OCI-LY1 (cell line): ENCODE measurements around the gene BICD1.

Source experiments
- H2AFZ ChIP-seq: fragments of 200-600 bp; sonication (generic), shearing (Covaris generic); 2 replicates; pipeline ENCODE4 v1.6.0; 2014; ENCODE audit warnings: antibody characterized with exemption, mild to moderate bottlenecking, low read length
- H3F3A ChIP-seq: fragments of 200-600 bp; sonication (generic), shearing (Covaris generic); 2 replicates; pipeline ENCODE4 v1.6.0; 2014; ENCODE audit warnings: mild to moderate bottlenecking, antibody characterized with exemption, low read length, moderate library complexity; ENCODE audit not compliant: insufficient read depth
- H3K27ac ChIP-seq: fragments of 200-600 bp; sonication (generic); 2 replicates; pipeline ENCODE4 v1.5.1; 2014; ENCODE audit warnings: low read length, mixed run types, mild to moderate bottlenecking, low read depth; ENCODE audit not compliant: poor library complexity, severe bottlenecking
- H3K27me3 ChIP-seq: fragments of 200-600 bp; sonication (generic); 2 replicates; pipeline ENCODE4 v1.6.0; 2014; ENCODE audit warnings: antibody characterized with exemption, mild to moderate bottlenecking, low read length, moderate library complexity; ENCODE audit not compliant: insufficient read depth
- H3K36me3 ChIP-seq: fragments of 200-600 bp; sonication (generic); 2 replicates; pipeline ENCODE4 v1.6.1; 2014; ENCODE audit warnings: mild to moderate bottlenecking, antibody characterized with exemption, low read length, moderate library complexity, mixed read lengths; ENCODE audit not compliant: insufficient read depth
- H3K4me1 ChIP-seq: fragments of 200-600 bp; sonication (generic); 2 replicates; pipeline ENCODE4 v1.5.1; 2014; ENCODE audit warnings: mild to moderate bottlenecking, low read length, moderate library complexity; ENCODE audit not compliant: insufficient read depth, severe bottlenecking
- H3K4me2 ChIP-seq: fragments of 200-600 bp; sonication (generic), shearing (Covaris generic); 2 replicates; pipeline ENCODE4 v1.6.1; 2014; ENCODE audit warnings: low read length
- H3K4me3 ChIP-seq: fragments of 200-600 bp; sonication (generic); 2 replicates; pipeline ENCODE4 v1.5.1; 2014; ENCODE audit warnings: low read length, low read depth, mild to moderate bottlenecking, mixed read lengths; ENCODE audit not compliant: poor library complexity, severe bottlenecking
- H3K79me2 ChIP-seq: fragments of 200-600 bp; shearing (Covaris generic); 2 replicates; pipeline ENCODE4 v1.6.1; 2016; ENCODE audit warnings: mixed run types, low read length, mixed read lengths; ENCODE audit not compliant: insufficient read depth
- H3K9ac ChIP-seq: fragments of 200-600 bp; sonication (generic), shearing (Covaris generic); 2 replicates; pipeline ENCODE4 v1.6.1; 2014; ENCODE audit warnings: mild to moderate bottlenecking, low read length, mixed read lengths
- H3K9me2 ChIP-seq: fragments of 200-600 bp; sonication (generic), shearing (Covaris generic); 2 replicates; pipeline ENCODE4 v1.6.1; 2014; ENCODE audit warnings: low read depth, mild to moderate bottlenecking, low read length, mixed read lengths
- H3K9me3 ChIP-seq: fragments of 200-600 bp; shearing (Covaris generic); 2 replicates; pipeline ENCODE4 v1.6.1; 2014; ENCODE audit warnings: low read length, mixed read lengths
- H4K20me1 ChIP-seq: fragments of 200-600 bp; sonication (generic), shearing (Covaris generic); 2 replicates; pipeline ENCODE4 v1.6.0; 2016; ENCODE audit warnings: mild to moderate bottlenecking, low read length; ENCODE audit not compliant: insufficient read depth
- EZH2 ChIP-seq: fragments of 200-600 bp; sonication (generic), shearing (Covaris generic); IDR thresholded peaks from 2 replicates; pipeline ENCODE4 v1.8.0; 2017; ENCODE audit warnings: borderline replicate concordance, mixed run types, mild to moderate bottlenecking, antibody characterized with exemption, low read length, moderate library complexity, mixed read lengths
- TF ChIP-seq, protein P1 (sequence below): fragments of 200-600 bp; sonication (generic), shearing (Covaris generic); IDR thresholded peaks from 2 replicates; pipeline ENCODE4 v1.5.1; 2017; ENCODE audit warnings: mild to moderate bottlenecking, antibody characterized with exemption, low read length, moderate library complexity, mixed read lengths

Gene BICD1

DNA sequence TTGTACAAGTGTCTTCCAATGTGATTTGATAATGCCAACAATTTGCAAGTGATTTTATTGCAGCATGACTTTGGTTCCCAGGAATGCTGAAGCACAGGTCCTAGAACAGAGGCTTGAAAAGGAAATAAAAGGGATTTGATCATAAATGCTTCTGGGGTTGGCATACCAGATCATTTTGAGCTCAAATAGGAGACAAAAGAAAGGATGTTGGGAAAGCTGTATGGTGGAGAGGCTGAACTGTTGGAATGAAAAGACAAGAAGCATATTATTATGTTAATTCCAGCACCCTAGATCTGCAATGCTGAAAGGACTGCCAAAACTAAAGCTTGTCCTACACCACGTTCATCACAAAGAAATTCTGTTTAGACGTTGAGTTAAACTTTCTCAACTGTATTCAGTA, 143.1 kb downstream of the BICD1 start:
- Histone ChIP-seq H3K79me2 (no peaks in the 10 kb centered on the region), H3K9ac (no peak overlapping the region), H3K27ac (no peak overlapping the region), H3K4me3 (no peak overlapping the region), H3K27me3 (no peaks in the 10 kb centered on the region), H3F3A (no peaks in the 10 kb centered on the region), H3K9me2 (no peaks in the 10 kb centered on the region), H4K20me1 (no peaks in the 10 kb centered on the region), H3K9me3 (peaks cover 8% of the 10 kb centered on the region), H3K36me3 (peaks cover 34% of the 10 kb centered on the region), H3K4me2 (no peak overlapping the region), H3K4me1 (peaks cover 30% of the 10 kb centered on the region), H2AFZ (no peak overlapping the region)
- TF ChIP-seq, protein P1, sequence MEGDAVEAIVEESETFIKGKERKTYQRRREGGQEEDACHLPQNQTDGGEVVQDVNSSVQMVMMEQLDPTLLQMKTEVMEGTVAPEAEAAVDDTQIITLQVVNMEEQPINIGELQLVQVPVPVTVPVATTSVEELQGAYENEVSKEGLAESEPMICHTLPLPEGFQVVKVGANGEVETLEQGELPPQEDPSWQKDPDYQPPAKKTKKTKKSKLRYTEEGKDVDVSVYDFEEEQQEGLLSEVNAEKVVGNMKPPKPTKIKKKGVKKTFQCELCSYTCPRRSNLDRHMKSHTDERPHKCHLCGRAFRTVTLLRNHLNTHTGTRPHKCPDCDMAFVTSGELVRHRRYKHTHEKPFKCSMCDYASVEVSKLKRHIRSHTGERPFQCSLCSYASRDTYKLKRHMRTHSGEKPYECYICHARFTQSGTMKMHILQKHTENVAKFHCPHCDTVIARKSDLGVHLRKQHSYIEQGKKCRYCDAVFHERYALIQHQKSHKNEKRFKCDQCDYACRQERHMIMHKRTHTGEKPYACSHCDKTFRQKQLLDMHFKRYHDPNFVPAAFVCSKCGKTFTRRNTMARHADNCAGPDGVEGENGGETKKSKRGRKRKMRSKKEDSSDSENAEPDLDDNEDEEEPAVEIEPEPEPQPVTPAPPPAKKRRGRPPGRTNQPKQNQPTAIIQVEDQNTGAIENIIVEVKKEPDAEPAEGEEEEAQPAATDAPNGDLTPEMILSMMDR = no peak
- TF ChIP-seq EZH2 = no peak

DNA sequence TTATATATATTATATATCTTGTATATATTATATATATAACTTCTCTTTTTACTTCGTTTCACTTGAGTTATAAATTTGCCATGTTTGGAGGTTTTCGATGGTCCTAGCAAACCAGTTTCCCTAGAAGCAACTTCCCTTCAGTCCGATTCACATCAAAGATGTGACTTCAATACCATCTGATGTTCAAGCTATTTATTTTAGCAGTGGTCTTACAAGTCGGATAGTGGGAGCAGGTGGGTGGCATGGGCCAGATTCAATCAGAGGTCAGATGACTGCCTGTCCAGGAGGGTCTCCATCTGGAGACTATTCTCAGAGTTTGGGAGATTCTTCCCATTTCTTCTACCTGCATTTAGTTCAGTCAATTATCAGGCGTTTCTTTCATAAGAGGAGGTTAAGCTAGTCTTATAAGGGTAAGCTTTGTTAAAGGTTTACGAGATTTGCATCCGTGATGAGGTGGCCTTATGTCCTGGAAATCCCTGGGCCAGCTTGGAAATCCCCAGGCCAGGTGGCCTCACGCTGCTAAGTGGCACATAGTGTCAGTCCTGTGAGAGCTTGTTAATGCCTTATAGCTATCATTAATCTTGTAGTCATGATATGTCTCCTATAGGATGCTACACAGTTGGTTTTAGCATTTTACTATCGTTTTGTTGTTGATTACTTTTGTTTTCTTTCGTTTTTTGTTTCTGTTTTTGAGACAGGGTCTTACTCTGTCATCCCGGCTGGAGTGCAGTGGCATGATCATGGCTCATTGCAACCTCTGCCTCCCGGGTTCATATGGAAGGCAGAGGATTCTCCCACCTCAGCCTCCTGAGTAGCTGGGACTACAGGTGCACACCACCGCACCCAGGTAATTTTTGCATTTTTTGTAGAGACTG, 145.8 kb downstream of the BICD1 start:
- Histone ChIP-seq H3K9ac (no peak overlapping the region; the same call in 1 of the 2 replicates), H3K4me1 (peaks cover 32% of the 10 kb centered on the region), H3K4me2 (peak overlapping the region; percentile 35; the same call in 1 of the 2 replicates), H4K20me1 (no peaks in the 10 kb centered on the region), H3K27ac (peak overlapping the region; percentile 70), H3K4me3 (peak overlapping the region; percentile 6), H3K9me3 (peaks cover 8% of the 10 kb centered on the region), H3K27me3 (no peaks in the 10 kb centered on the region), H3F3A (no peaks in the 10 kb centered on the region), H2AFZ (no peak overlapping the region), H3K79me2 (no peaks in the 10 kb centered on the region), H3K36me3 (peaks cover 19% of the 10 kb centered on the region), H3K9me2 (no peaks in the 10 kb centered on the region)
- TF ChIP-seq, protein P1 = no peak
- TF ChIP-seq EZH2 = no peak

DNA sequence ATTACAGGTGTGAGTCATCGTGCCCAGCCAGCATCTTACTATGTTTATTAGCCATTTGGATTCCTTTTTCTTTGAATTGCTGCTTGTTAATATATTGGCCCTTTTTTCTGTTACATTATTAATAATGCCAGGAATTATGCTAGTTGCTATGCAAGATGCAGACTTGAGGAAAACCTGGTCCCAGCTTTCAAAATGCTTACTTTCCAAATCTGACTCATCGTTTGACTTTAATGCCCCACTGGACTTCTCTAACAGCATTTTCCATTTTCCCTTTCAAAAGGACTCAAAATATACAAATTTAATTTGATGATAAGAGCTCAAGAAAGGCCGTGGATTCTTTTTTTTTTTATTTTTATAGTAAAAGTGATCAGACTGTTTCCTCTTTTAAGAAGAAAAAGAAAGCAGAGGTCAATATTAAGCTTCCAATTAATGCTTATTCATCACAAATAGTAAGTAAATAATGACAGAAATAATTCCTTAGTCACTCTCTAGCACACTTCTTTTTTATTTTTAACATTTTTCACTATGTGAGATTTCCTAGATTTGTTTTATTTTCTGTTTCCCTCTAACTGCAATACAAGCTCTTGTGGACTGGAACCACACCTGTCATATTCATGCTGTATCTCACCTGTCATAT, 146.6 kb downstream of the BICD1 start:
- H3K4me3 ChIP-seq = no peak overlapping the region
- H3F3A ChIP-seq = no peaks in the 10 kb centered on the region
- TF ChIP-seq, protein P1 = no peak
- H3K27ac ChIP-seq = peak overlapping the region; percentile 70
- no peaks in the 10 kb centered on the region for H4K20me1 ChIP-seq
- H3K9ac ChIP-seq = no peak overlapping the region
- no peaks in the 10 kb centered on the region for H3K79me2 ChIP-seq
- peaks cover 32% of the 10 kb centered on the region for H3K4me1 ChIP-seq
- no peaks in the 10 kb centered on the region for H3K27me3 ChIP-seq
- H3K9me2 ChIP-seq = no peaks in the 10 kb centered on the region
- no peak overlapping the region for H3K4me2 ChIP-seq
- H2AFZ ChIP-seq = no peak overlapping the region
- peaks cover 16% of the 10 kb centered on the region for H3K36me3 ChIP-seq
- peaks cover 6% of the 10 kb centered on the region for H3K9me3 ChIP-seq
